Hepatocyte (in vitro differentiated cells): Measurements from ENCODE around the gene ZBTB43.

Source experiments
- CTCF ChIP-seq: fragments of 200-600 bp; sonication (generic); IDR thresholded peaks from 2 replicates; pipeline ENCODE4 v1.5.1; 2016; ENCODE audit warnings: antibody characterized with exemption, mild to moderate bottlenecking; ENCODE audit not compliant: poor library complexity
- EZH2 ChIP-seq: fragments of 200-600 bp; sonication (generic); IDR thresholded peaks from 2 replicates; pipeline ENCODE4 v1.6.1; 2016; ENCODE audit warnings: antibody characterized with exemption, mild to moderate bottlenecking, borderline replicate concordance
- EZH2phosphoT487 ChIP-seq: fragments of 200-600 bp; sonication (generic); IDR thresholded peaks from one replicate; pipeline ENCODE4 v1.6.1; 2018; ENCODE audit warnings: antibody characterized with exemption, mild to moderate bottlenecking, low read depth, moderate library complexity; ENCODE audit not compliant: unreplicated experiment, severe bottlenecking

GRCh38 chr9:126838055-126838811 is 33.4 kb downstream of the ZBTB43 start:
- TF ChIP-seq CTCF (no peak), EZH2phosphoT487 (no peak), EZH2 (no peak)
